ENCODE measurements around the gene EDRF1. TPM values are rescaled to one million over a fixed set of nuclear protein-coding genes. Genes with fewer than 3 reads are reported as not detected.

The EDRF1 gene
- total RNA-seq, 1 experiment from 2014 or later = 33.7 TPM

- H3K36me3 ChIP-seq (replicated peaks; ENCODE audit: control insufficient read depth, insufficient read depth, low read length) = peaks cover 40% of the 10 kb centered on the region
- H3K27me3 ChIP-seq (ENCODE audit: control insufficient read depth, insufficient read depth, low read length) = no peaks in the 10 kb centered on the region
These were observed 14.6 kb downstream of the EDRF1 start for GRCh38 chr10:125734148-125734547.

GRCh38 chr10:125734823-125735222, 15.3 kb downstream of the EDRF1 start:
- H3K4me3 ChIP-seq (ENCODE audit: insufficient read depth, low read depth, low read length) = no peak overlapping the region
- peaks cover 38% of the 10 kb centered on the region for H3K36me3 ChIP-seq (replicated peaks; ENCODE audit: control insufficient read depth, insufficient read depth, low read length)
- DNase-seq = no peak
- H3K27me3 ChIP-seq (ENCODE audit: control insufficient read depth, insufficient read depth, low read length) = no peaks in the 10 kb centered on the region

More at GRCh38 chr10:125734148-125734547, 14.6 kb downstream of the EDRF1 start:
- DNase-seq = no peak
- H3K4me3 ChIP-seq (ENCODE audit: insufficient read depth, low read depth, low read length) = no peak overlapping the region

- DNase-seq = no peak
- Histone ChIP-seq H3K27me3 (ENCODE audit: control insufficient read depth, insufficient read depth, low read length) (no peaks in the 10 kb centered on the region), H3K36me3 (replicated peaks; ENCODE audit: control insufficient read depth, insufficient read depth, low read length) (peaks cover 40% of the 10 kb centered on the region), H3K4me3 (ENCODE audit: insufficient read depth, low read depth, low read length) (no peak overlapping the region)
These were observed 18.7 kb downstream of the EDRF1 start for GRCh38 chr10:125738206-125738605.

- Histone ChIP-seq H3K27me3 (ENCODE audit: control insufficient read depth, insufficient read depth, low read length) (no peaks in the 10 kb centered on the region), H3K36me3 (replicated peaks; ENCODE audit: control insufficient read depth, insufficient read depth, low read length) (peaks cover 42% of the 10 kb centered on the region), H3K4me3 (ENCODE audit: insufficient read depth, low read depth, low read length) (no peak overlapping the region)
- DNase-seq = no peak
These were observed 20.6 kb downstream of the EDRF1 start for GRCh38 chr10:125739994-125740679.

- H3K36me3 ChIP-seq (replicated peaks; ENCODE audit: control insufficient read depth, insufficient read depth, low read length) = peaks cover 37% of the 10 kb centered on the region
- H3K27me3 ChIP-seq (ENCODE audit: control insufficient read depth, insufficient read depth, low read length) = no peaks in the 10 kb centered on the region
- H3K4me3 ChIP-seq (ENCODE audit: insufficient read depth, low read depth, low read length) = no peak overlapping the region
- no peak for DNase-seq
These were observed 23.0 kb downstream of the EDRF1 start for GRCh38 chr10:125742465-125742864.

GRCh38 chr10:125744909-125745308, 25.4 kb downstream of the EDRF1 start:
- H3K4me3 ChIP-seq (ENCODE audit: insufficient read depth, low read depth, low read length) = no peak overlapping the region
- no peak for DNase-seq
- peaks cover 33% of the 10 kb centered on the region for H3K36me3 ChIP-seq (replicated peaks; ENCODE audit: control insufficient read depth, insufficient read depth, low read length)
- no peaks in the 10 kb centered on the region for H3K27me3 ChIP-seq (ENCODE audit: control insufficient read depth, insufficient read depth, low read length)

- H3K36me3 ChIP-seq (replicated peaks; ENCODE audit: control insufficient read depth, insufficient read depth, low read length) = peaks cover 26% of the 10 kb centered on the region
- no peak for DNase-seq
- H3K4me3 ChIP-seq (ENCODE audit: insufficient read depth, low read depth, low read length) = no peak overlapping the region
- H3K27me3 ChIP-seq (ENCODE audit: control insufficient read depth, insufficient read depth, low read length) = no peaks in the 10 kb centered on the region
These were observed 27.9 kb downstream of the EDRF1 start for GRCh38 chr10:125747417-125747816.

GRCh38 chr10:125756196-125756595, 36.7 kb downstream of the EDRF1 start:
- no peak overlapping the region for H3K4me3 ChIP-seq (ENCODE audit: insufficient read depth, low read depth, low read length)
- H3K27me3 ChIP-seq (ENCODE audit: control insufficient read depth, insufficient read depth, low read length) = no peaks in the 10 kb centered on the region
- peaks cover 16% of the 10 kb centered on the region for H3K36me3 ChIP-seq (replicated peaks; ENCODE audit: control insufficient read depth, insufficient read depth, low read length)
- no peak for DNase-seq

GRCh38 chr10:125756853-125757487, 37.5 kb downstream of the EDRF1 start:
- Histone ChIP-seq H3K36me3 (replicated peaks; ENCODE audit: control insufficient read depth, insufficient read depth, low read length) (peaks cover 12% of the 10 kb centered on the region), H3K4me3 (ENCODE audit: insufficient read depth, low read depth, low read length) (no peak overlapping the region), H3K27me3 (ENCODE audit: control insufficient read depth, insufficient read depth, low read length) (no peaks in the 10 kb centered on the region)
- DNase-seq = no peak

GRCh38 chr10:125757742-125758141, 38.2 kb downstream of the EDRF1 start:
- no peak for DNase-seq
- Histone ChIP-seq H3K27me3 (ENCODE audit: control insufficient read depth, insufficient read depth, low read length) (no peaks in the 10 kb centered on the region), H3K4me3 (ENCODE audit: insufficient read depth, low read depth, low read length) (no peak overlapping the region), H3K36me3 (replicated peaks; ENCODE audit: control insufficient read depth, insufficient read depth, low read length) (peaks cover 10% of the 10 kb centered on the region)

- DNase-seq = peak; percentile 64
- no peak overlapping the region for H3K4me3 ChIP-seq (ENCODE audit: insufficient read depth, low read depth, low read length)
- H3K27me3 ChIP-seq (ENCODE audit: control insufficient read depth, insufficient read depth, low read length) = no peaks in the 10 kb centered on the region
- peaks cover 9% of the 10 kb centered on the region for H3K36me3 ChIP-seq (replicated peaks; ENCODE audit: control insufficient read depth, insufficient read depth, low read length)
These were observed 42.5 kb downstream of the EDRF1 start for GRCh38 chr10:125761961-125762360.

GRCh38 chr10:125762692-125763648, 43.5 kb downstream of the EDRF1 start:
- peak; percentile 57 for DNase-seq

GRCh38 chr10:125765835-125766234, 46.3 kb downstream of the EDRF1 start:
- no peak for DNase-seq
- Histone ChIP-seq H3K4me3 (ENCODE audit: insufficient read depth, low read depth, low read length) (no peak overlapping the region), H3K27me3 (ENCODE audit: control insufficient read depth, insufficient read depth, low read length) (no peaks in the 10 kb centered on the region), H3K36me3 (replicated peaks; ENCODE audit: control insufficient read depth, insufficient read depth, low read length) (peaks cover 6% of the 10 kb centered on the region)

More at GRCh38 chr10:125762692-125763648, 43.5 kb downstream of the EDRF1 start:
- Histone ChIP-seq H3K36me3 (replicated peaks; ENCODE audit: control insufficient read depth, insufficient read depth, low read length) (peaks cover 9% of the 10 kb centered on the region), H3K4me3 (ENCODE audit: insufficient read depth, low read depth, low read length) (no peak overlapping the region), H3K27me3 (ENCODE audit: control insufficient read depth, insufficient read depth, low read length) (no peaks in the 10 kb centered on the region)

- Histone ChIP-seq H3K36me3 (replicated peaks; ENCODE audit: control insufficient read depth, insufficient read depth, low read length) (peaks cover 6% of the 10 kb centered on the region), H3K4me3 (ENCODE audit: insufficient read depth, low read depth, low read length) (no peak overlapping the region), H3K27me3 (ENCODE audit: control insufficient read depth, insufficient read depth, low read length) (no peaks in the 10 kb centered on the region)
- DNase-seq = no peak
These were observed 47.0 kb downstream of the EDRF1 start for GRCh38 chr10:125766511-125766910.

All from H7 (cell line).